22Rv1 (cell line): ENCODE measurements around the gene NPC2.

Experiments used
- ZFX ChIP-seq: fragments of 450-650 bp; IDR thresholded peaks from 2 replicates; pipeline ENCODE4 v1.6.1; 2017; ENCODE audit warnings: antibody characterized with exemption, borderline replicate concordance
- TF ChIP-seq, protein P1 (sequence below): fragments of 450-650 bp; IDR thresholded peaks from 2 replicates; pipeline ENCODE4 v1.5.1; 2017; ENCODE audit warnings: mild to moderate bottlenecking

DNA sequence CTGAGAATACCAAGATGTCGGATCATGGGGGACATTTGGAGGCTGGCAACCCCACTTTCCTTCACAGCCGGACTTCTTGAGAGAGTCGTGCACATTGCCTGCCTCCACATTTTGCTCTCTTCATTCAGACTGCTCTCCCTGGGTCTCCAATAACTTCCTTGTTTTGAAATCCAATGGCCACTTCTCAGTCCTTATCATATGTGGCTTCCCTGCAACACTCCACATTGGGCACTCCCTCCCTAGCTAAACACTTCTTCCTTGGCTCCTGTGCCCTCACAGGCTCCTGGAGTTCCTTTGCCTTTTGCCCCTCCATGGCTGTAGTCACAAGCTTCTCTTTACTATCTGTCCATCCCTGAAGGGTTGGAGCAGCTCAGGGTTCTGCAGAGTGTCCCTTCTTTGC is 30.1 kb downstream of the NPC2 start:
- TF ChIP-seq, protein P1, sequence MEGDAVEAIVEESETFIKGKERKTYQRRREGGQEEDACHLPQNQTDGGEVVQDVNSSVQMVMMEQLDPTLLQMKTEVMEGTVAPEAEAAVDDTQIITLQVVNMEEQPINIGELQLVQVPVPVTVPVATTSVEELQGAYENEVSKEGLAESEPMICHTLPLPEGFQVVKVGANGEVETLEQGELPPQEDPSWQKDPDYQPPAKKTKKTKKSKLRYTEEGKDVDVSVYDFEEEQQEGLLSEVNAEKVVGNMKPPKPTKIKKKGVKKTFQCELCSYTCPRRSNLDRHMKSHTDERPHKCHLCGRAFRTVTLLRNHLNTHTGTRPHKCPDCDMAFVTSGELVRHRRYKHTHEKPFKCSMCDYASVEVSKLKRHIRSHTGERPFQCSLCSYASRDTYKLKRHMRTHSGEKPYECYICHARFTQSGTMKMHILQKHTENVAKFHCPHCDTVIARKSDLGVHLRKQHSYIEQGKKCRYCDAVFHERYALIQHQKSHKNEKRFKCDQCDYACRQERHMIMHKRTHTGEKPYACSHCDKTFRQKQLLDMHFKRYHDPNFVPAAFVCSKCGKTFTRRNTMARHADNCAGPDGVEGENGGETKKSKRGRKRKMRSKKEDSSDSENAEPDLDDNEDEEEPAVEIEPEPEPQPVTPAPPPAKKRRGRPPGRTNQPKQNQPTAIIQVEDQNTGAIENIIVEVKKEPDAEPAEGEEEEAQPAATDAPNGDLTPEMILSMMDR = no peak
- TF ChIP-seq ZFX = no peak
